GM23338 (cell line): ENCODE results near the gene DNAJC1. TPM values are rescaled to one million over a fixed set of nuclear protein-coding genes. Genes with fewer than 3 reads are reported as not detected.

ENCODE experiments used
- ATAC-seq: fragments of 200-7000 bp; cut with Tn5 transposase; 3 replicates; pipeline ENCODE4 v1.9.1; 2020
- DNase-seq: peaks from one replicate; pipeline ENCODE4 v3.0.0-alpha.2; 2015; ENCODE audit warnings: low spot score
- H2AFZ ChIP-seq: fragments of 200-600 bp; sonication (generic); 2 replicates; pipeline ENCODE4 v1.8.0; 2016; ENCODE audit warnings: antibody characterized with exemption, mild to moderate bottlenecking, moderate library complexity
- H3F3A ChIP-seq: fragments of 200-600 bp; sonication (generic); replicated peaks from 2 replicates; pipeline ENCODE4 v1.8.0; 2017; ENCODE audit warnings: antibody characterized with exemption, mixed run types, low read depth
- H3K27ac ChIP-seq: fragments of 200-600 bp; sonication (generic); 2 replicates; pipeline ENCODE4 v1.6.1; 2016; ENCODE audit warnings: low read depth
- H3K27me3 ChIP-seq: fragments of 200-600 bp; sonication (generic); 2 replicates; pipeline ENCODE4 v1.8.0; 2016; ENCODE audit warnings: mild to moderate bottlenecking, mixed run types, moderate library complexity; ENCODE audit not compliant: insufficient read depth
- H3K36me3 ChIP-seq: fragments of 200-600 bp; sonication (generic); 2 replicates; pipeline ENCODE4 v1.8.0; 2016; ENCODE audit warnings: mild to moderate bottlenecking; ENCODE audit not compliant: insufficient read depth
- H3K4me1 ChIP-seq: fragments of 200-600 bp; sonication (generic); 2 replicates; pipeline ENCODE4 v1.8.0; 2016; ENCODE audit warnings: mild to moderate bottlenecking, moderate library complexity; ENCODE audit not compliant: insufficient read depth
- H3K4me2 ChIP-seq: fragments of 200-600 bp; sonication (generic); 2 replicates; pipeline ENCODE4 v1.7.1; 2017; ENCODE audit warnings: mixed run types
- H3K4me3 ChIP-seq: fragments of 200-600 bp; sonication (generic); 2 replicates; pipeline ENCODE4 v1.6.1; 2016; ENCODE audit warnings: mixed run types
- H3K79me2 ChIP-seq: fragments of 200-600 bp; sonication (generic); replicated peaks from 2 replicates; pipeline ENCODE4 v1.8.0; 2017; ENCODE audit warnings: mild to moderate bottlenecking; ENCODE audit not compliant: insufficient read depth
- H3K9me2 ChIP-seq: fragments of 200-600 bp; sonication (generic); 2 replicates; pipeline ENCODE4 v1.8.0; 2017; ENCODE audit not compliant: insufficient read depth
- H4K20me1 ChIP-seq: fragments of 200-600 bp; sonication (generic); replicated peaks from 2 replicates; pipeline ENCODE4 v1.8.0; 2017; ENCODE audit warnings: mild to moderate bottlenecking; ENCODE audit not compliant: insufficient read depth
- H3K27ac Mint-ChIP-seq: 2 replicates; pipeline ENCODE4 v1.8.0; 2020; ENCODE audit warnings: inconsistent platforms, mild to moderate bottlenecking, moderate library complexity, mixed read lengths
- H3K27me3 Mint-ChIP-seq: 3 replicates; pipeline ENCODE4 v1.8.0; 2022; ENCODE audit warnings: low read depth, mild to moderate bottlenecking, moderate library complexity, mixed read lengths, inconsistent platforms; ENCODE audit not compliant: insufficient read depth, poor library complexity
- H3K36me3 Mint-ChIP-seq: 3 replicates; pipeline ENCODE4 v1.8.0; 2021; ENCODE audit warnings: low read depth, mild to moderate bottlenecking, inconsistent platforms, moderate library complexity, mixed read lengths
- H3K4me1 Mint-ChIP-seq: 3 replicates; pipeline ENCODE4 v1.8.0; 2020; ENCODE audit warnings: mild to moderate bottlenecking, inconsistent platforms, mixed read lengths
- H3K4me3 Mint-ChIP-seq: 3 replicates; pipeline ENCODE4 v1.8.0; 2021; ENCODE audit warnings: moderate library complexity, mild to moderate bottlenecking, inconsistent platforms, mixed read lengths
- H3K9me3 Mint-ChIP-seq: 3 replicates; pipeline ENCODE4 v1.8.0; 2020; ENCODE audit warnings: moderate library complexity, mild to moderate bottlenecking, inconsistent platforms, mixed read lengths
- CREB1 ChIP-seq: fragments of 250-450 bp; sonication (Bioruptor Pico); IDR thresholded peaks from 2 replicates; pipeline ENCODE4 v1.5.0; 2020; ENCODE audit warnings: low read depth, mild to moderate bottlenecking, moderate library complexity
- CTCF ChIP-seq, 2 experiments: fragments of 200-600 bp in 1 of 2; sonication (generic) in 1 of 2; conservative IDR thresholded peaks; 2 replicates each; pipeline versions ENCODE4 v1.5.1 to v1.6.1; 2016 to 2017; ENCODE audit warnings: antibody characterized with exemption in 2 of 2, low read depth in 2 of 2, mild to moderate bottlenecking in 2 of 2, moderate library complexity in 1 of 2
- ETS1 ChIP-seq: IDR thresholded peaks from 2 replicates; pipeline ENCODE4 v1.6.1; 2016; ENCODE audit warnings: antibody characterized with exemption
- JUNB ChIP-seq: IDR thresholded peaks from one replicate; pipeline ENCODE4 v1.6.1; 2016; ENCODE audit warnings: antibody characterized with exemption; ENCODE audit not compliant: unreplicated experiment
- POLR2AphosphoS5 ChIP-seq: IDR thresholded peaks from 2 replicates; pipeline ENCODE4 v1.6.1; 2016; ENCODE audit warnings: antibody characterized with exemption, low read depth
- REST ChIP-seq: IDR thresholded peaks from one replicate; pipeline ENCODE4 v1.6.1; 2018; ENCODE audit warnings: antibody characterized with exemption; ENCODE audit not compliant: unreplicated experiment
- STAT1 ChIP-seq: IDR thresholded peaks from one replicate; pipeline ENCODE4 v1.6.1; 2016; ENCODE audit warnings: antibody characterized with exemption; ENCODE audit not compliant: unreplicated experiment
- long read RNA-seq: library from polyadenylated mRNA; unstranded; transcript quantifications from one replicate; pipeline ENCODE4 v2.0.0, GENCODE V29; 2020; ENCODE audit not compliant: unreplicated experiment
- polyA plus RNA-seq: library from polyadenylated mRNA; unstranded; fragments of >200 nt; fragmentation: Nextera tagmentation; extraction: Ambion mirVana; gene quantifications from 2 replicates; pipeline ENCODE4 v1.2.1, GENCODE V29; 2016
- total RNA-seq: library from RNA; depleted of rRNA; stranded (reverse); fragments of >200 nt; shearing (Covaris generic); gene quantifications from 2 replicates; pipeline ENCODE4 v1.2.3, GENCODE V29; 2014; rRNA removed

Gene DNAJC1
- total RNA-seq (45.3 and 50.8 TPM in 2 replicates), polyA plus RNA-seq (31.8 and 38.6 TPM in 2 replicates)
- long read RNA-seq, transcript DNAJC1-202 (12 exons, 2,106 nt): major isoform, 5 of 18 reads
- long read RNA-seq, partial matches to known transcripts: 10 of 18 reads
- long read RNA-seq, other reads (novel, unspliced or antisense): 3 of 18 reads

- Mint-ChIP-seq H3K27ac (0 out of 2 replicates have a peak within 1 kb of the TSS, but pooled peaks have one; percentile 43), H3K4me1 (peaks cover 18% of the 10 kb centered on the region), H3K36me3 (no peaks in the 10 kb centered on the region; the same call in 2 of the 3 replicates), H3K9me3 (no peaks in the 10 kb centered on the region), H3K27me3 (peaks cover 10% of the 10 kb centered on the region), H3K4me3 (peak within 1 kb of the TSS; percentile 80)
- Histone ChIP-seq H3K36me3 (no peaks in the 10 kb centered on the region), H3K79me2 (peaks cover 17% of the 10 kb centered on the region; the same call in 1 of the 2 replicates), H3K4me2 (peak within 1 kb of the TSS; percentile 90), H2AFZ (peak within 1 kb of the TSS; percentile 90), H4K20me1 (no peaks in the 10 kb centered on the region), H3K27ac (no peak within 1 kb of the TSS), H3K4me3 (peak within 1 kb of the TSS; percentile 80), H3F3A (no peaks in the 10 kb centered on the region), H3K9me2 (no peaks in the 10 kb centered on the region), H3K27me3 (peaks cover 14% of the 10 kb centered on the region), H3K4me1 (peaks cover 15% of the 10 kb centered on the region)
- peak; percentile 97 for ATAC-seq
- TF ChIP-seq CTCF (conservative IDR thresholded peaks at IDR 0.05; ENCODE audit: low read depth in 2 of 2): no peak
- TF ChIP-seq ETS1: no peak
- peak; percentile 68 for TF ChIP-seq POLR2AphosphoS5
- no peak for TF ChIP-seq JUNB
- TF ChIP-seq CREB1 (CRISPR knock-in tag): peak; percentile 86
- peak; percentile 11 for TF ChIP-seq REST
- no peak for TF ChIP-seq STAT1
- DNase-seq: peak; percentile 99
Observed at GRCh38 chr10:22003177-22003963, at the start of gene DNAJC1. Gene DNAJC1, minus strand, starts transcription at chr10:22003730. Its CDS starts 296 bp downstream, at chr10:22003434.
